SK-MEL-5 (cell line): ENCODE measurements around the gene RBM38. TPM values are rescaled to one million over a fixed set of nuclear protein-coding genes. Genes with fewer than 3 reads are reported as not detected.

Experiments
- DNase-seq: peaks from one replicate; pipeline ENCODE4 v3.0.0-alpha.2; 2016; ENCODE audit warnings: low read depth, low spot score
- in situ Hi-C: cut with HindIII; loops from 2 replicates; pipeline ENCODE4 v1.10.0; 2016; ENCODE audit warnings: low sequenced_read_pairs, high pct_unique_total_duplicates, low pct_unique_long_range_greater_than_20kb
- total RNA-seq: library from RNA; depleted of rRNA; stranded (reverse); fragments of >200 nt; shearing (Covaris generic); gene quantifications from 2 replicates; pipeline ENCODE4 v1.2.3, GENCODE V29; 2014

RBM38 gene
- total RNA-seq, 1 experiment from 2014 or later = 13.7 TPM

DNA sequence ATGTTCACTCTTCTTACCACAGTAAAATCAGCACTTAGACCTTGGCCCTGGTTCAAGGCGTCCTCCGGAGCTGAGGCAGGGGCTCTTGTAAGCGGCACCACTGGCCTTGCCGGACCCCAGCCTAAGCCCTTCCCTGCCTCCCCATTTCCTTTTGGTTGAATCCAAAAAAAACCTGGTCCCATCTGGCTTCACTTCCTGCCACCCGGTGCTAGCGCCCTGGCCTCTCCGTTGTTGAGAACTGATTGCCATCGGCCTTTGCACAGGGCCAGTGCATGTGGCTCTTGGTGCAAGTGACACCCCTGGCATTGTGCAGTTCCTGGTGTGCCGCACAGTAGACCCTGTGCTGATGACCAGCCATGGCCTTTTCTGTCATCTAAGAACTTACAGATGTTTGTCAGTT lies 19.0 kb upstream of the RBM38 start:
- no peak for DNase-seq
- in situ Hi-C loops = no loop called here

DNA sequence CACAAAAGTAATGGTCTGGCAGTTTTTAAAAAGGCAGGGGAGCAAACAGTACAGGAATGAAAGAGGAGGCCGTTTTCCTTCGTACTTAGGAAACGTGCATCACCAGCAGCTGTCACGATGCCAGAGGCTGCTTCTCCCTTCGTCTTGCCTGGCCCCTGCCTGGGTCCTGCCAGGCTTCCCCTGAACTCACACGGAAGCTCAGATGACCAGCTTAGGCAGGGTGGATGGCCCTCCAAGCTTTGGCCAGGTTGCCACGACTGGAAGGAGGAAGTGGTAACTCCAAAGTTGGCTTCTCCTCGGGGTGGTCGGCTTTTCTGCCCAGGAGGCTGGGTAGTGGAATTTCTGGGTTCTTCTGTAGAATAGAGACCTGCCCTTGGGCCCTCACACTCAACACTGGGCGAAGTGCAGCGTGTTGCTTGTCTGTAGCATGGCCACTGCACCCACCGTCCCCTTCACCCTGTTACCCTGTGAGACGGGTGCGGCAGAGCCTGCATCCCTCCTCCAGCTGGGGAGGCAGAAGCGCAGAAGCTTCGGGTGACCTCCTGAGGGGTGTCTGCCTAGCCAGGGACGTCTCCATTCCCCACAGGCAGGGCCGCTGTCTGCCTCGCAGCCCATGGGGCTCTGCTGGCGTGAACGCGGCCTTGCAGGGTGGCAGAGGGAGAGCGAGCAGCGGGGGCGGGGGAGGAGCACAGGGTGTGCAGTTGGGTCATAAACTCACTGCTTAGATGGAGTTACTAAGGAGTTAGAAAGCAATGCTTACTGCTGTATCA lies 18.4 kb upstream of the RBM38 start:
- DNase-seq = no peak
- in situ Hi-C loops = no loop called here

DNA sequence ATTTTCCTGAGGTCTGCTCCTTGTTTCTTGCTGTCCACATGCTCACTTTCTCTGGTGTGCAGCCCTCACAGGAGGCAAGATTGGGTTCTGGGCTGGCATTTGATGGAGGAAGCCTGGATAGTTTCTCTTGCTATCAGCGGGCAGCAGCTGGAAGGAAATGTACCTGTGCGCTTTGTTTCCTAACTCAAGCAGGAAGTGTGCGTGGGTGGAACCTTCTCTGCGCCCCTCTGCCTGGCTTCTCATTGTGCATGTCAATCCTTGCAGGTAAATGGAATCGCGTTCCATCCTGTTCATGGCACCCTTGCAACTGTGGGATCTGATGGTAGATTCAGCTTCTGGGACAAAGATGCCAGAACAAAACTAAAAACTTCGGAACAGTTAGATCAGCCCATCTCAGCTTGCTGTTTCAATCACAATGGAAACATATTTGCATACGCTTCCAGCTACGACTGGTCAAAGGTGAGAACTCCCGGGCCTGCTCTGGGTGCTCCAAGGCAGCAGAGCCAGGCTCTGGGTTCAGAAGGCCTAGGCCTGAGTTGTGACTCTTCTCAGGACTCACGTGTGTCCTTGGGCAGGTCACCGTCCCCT lies 16.8 kb upstream of the RBM38 start:
- in situ Hi-C loops = no loop called here

DNA sequence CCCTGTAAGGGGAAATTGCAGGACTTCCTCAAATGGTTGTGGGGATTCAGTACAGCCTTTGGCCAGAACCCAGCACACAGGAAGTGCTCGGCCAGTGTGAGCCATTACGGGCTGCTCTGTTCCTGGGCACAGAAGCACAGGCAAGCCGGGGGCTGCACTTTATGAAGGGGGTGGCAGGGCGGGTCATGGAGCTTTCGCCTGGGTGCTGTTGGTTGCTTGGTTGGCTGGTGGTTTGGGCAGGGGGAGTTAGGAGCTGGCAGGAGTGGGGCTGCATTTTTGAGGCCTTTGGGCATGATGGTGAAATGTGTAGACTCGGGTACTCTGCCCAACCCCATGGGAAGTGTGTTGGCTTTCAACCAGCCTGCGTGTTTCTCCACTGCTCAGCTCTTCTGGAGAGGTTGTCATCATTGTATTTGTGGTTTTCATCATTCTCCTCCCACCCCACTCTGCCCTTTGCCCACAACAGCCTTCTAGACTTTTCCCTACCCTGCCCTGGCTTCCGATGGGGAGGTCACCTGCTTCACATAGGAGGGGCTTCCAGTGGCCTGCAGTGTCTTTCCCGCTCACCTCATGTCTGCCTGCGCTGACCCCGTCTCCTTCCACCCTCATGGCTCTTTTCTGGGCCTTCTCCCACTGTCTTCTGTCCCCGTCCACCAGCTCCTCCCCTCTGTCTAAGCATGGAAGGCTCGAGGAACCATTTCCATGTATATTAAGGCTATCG lies 16.1 kb upstream of the RBM38 start:
- in situ Hi-C loops = no loop called here
- DNase-seq = no peak

More for the DNA sequence above, 16.8 kb upstream of the RBM38 start:
- no peak for DNase-seq

DNA sequence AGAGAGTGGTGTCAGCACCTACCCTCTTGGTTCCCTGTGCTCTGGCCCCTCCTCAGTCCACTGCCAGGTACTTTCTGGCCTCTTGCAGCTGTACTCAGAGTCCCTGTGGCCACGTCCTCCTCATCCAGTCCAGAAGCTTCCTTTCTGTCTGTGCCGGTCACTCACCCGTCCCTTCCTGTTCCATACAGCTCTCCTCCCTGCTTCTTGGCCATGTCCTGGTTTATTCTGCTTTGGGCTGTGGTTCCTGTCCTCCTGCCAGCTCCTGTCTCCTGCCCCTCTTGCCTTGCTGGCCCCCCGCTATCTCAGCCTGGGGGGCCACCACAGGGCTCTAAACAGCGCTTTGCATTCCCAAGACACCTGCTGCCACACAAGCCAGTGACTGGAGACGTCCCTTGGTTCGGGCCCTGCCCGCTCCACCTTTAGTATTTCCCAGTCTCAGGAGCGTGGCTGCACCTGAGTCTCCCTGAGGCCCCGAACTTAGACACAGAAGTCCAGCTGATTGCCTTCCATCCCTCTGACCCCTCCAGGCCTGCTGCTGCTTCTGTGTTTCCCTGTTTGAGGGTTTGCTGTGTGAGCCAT lies 15.5 kb upstream of the RBM38 start:
- in situ Hi-C loops = no loop called here
- no peak for DNase-seq

DNA sequence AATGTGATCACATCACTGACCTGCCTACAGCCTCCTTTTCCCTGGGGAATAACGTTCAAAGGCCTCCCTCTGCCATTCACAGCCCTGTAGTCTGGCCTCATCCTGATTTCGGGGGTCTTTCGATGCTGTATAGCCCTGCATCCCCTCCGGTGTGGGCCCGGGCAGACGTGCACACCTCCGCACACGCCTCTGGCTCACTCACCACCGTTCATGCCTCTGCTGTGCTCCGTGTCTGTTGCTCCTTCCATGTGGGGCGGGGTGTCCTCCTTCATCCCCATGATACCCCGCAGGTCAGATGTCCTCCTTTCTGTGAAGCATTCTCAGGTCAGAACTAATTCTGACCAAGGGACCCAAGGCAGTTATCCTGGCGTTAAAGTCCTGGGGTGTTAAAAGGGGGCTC lies 13.8 kb upstream of the RBM38 start:
- no peak for DNase-seq
- in situ Hi-C loops = no loop called here

DNA sequence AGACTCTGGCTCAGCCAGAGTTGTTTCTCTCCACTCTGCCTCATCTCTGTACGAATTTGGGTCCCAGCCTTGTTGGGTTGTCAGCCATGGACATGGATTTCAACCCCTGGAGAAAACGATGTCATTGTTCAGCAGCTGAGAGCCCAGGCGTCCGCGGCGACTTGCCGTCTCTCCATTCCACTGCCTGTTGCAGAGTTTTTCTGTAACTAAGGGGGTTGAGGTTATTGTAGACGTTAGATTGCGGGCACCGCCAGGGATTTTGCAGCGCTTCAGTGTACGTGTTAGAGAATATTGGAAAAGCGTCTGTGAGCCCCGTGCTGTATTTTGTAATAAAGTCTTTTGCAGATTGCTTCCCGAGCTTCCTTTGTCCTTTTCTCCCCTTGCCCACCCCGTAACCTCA lies 13.1 kb upstream of the RBM38 start:
- DNase-seq = no peak
- in situ Hi-C loops = no loop called here

DNA sequence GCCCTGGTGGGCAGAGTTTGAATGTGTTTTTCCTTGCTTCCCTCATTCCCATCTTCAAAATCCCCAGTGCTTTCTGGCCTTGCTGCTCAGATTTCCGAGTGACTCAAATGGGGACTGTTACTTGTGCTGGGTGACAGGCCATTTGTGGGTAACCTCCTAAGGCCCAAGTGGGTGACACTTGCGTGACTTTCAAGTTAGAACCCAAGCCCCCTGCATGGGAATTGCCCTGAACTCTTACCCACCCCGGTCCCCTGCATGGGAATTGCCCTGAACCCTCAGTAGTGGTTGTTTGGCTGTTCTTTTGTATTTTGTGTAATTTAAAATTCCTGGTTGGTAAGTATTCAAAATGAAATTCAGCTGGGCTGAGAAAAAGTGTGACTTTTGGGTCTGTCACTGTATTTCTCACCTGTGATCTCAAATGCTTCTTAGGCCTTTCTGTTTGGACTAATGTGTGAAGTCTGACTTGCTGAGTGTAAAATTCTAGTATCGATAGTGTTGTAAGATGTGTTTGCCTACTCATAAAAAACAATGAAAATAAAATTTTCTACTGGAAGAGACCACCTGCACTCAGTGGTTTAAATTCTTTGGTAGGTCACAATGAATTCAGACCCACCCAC lies 12.4 kb upstream of the RBM38 start:
- in situ Hi-C loops = no loop called here
- DNase-seq = no peak

DNA sequence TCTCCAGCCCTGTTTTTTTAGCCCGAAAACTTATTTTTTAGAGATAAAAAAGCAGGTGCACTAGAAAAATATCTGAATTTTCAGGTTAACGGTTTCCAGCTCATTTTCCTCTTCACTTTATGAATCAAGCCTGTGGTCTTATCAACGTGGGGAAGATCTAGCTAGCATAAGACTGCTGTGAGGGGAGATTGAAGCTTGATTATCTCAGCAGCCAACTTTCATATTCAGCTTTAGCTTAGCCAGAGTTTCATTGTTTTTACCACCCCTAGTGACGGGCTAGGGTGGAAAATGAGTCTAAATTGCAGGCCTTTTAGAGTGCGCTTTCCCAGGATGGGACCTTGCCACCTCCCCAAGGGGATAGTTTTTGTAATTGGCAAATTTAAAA lies 11.9 kb upstream of the RBM38 start:
- in situ Hi-C loops = no loop called here
- DNase-seq = no peak

DNA sequence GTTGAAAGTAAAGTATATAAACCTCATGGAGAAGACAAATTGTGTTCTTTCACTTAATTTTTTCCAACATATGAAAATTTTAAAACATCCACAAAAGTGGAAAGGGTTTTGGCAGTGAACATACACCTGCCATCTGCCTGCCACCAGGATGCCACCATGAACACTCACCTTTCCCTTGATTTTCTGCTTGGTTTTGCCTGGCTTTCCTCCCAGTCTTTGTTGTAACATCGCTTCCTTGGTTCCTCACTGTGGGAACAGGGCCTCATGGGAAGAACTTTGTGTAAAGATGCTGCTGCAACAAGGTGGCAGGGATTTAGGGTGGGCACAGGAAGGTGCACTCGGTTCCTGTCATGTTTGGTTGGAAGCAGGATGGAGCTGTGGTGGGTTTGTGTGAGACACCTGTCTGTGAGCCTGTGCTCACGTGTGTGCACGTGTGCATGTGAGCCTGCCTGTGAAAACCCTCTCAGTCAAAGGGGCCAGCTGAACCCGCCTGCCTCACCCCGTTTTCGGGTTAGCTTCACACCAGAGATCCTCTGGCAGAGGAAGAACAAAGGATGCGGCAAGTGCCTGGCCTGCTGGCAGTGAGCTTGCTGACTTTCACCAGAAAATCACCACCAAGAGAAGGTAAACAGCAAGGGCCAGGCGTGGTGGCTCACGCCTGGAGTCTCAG lies 11.0 kb upstream of the RBM38 start:
- in situ Hi-C loops = no loop called here
- no peak for DNase-seq

DNA sequence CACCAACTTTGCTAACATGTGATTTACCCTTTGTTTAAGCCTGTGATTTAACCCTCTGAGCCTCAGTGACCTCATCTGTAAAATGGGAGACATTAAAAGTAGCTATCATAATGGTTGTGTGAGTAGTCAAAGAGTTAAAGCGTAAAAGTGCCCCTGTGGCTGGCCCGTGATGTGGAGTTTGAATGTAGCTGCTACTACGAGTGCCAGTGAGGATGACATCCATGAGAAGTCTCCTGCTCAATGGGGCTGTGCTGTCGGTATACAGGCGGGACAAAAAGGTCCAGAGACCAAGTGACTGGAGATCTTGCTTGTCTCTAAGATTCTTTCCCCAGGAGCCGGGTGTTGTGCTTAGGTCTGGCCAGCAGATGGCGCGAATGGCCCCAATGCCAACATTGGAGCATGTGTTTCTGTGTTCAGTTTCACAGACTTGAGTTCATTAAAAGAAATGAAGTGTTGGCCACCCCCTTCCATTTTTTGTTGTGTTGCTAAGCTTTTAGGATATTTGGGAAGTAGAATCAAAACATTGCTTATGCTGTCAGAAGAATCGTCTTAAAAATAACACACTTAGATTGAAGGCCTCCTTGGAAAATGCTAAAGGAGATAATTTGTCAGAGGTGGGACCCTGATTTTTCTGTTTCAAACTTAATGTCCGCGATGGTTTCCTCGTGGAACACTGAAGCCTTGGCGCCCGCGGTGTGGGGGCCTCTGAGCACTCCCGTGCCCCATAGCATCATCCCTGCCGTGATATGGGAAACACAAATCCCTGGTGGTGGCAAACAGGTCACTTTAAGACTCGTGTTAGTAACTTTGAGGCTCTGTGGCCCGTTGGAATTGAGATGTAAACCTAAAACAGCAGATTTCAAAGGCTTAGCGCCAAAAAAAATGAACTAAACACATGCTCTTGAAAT lies 9.3 kb upstream of the RBM38 start:
- in situ Hi-C loops = no loop called here
- peak; percentile 83 for DNase-seq

DNA sequence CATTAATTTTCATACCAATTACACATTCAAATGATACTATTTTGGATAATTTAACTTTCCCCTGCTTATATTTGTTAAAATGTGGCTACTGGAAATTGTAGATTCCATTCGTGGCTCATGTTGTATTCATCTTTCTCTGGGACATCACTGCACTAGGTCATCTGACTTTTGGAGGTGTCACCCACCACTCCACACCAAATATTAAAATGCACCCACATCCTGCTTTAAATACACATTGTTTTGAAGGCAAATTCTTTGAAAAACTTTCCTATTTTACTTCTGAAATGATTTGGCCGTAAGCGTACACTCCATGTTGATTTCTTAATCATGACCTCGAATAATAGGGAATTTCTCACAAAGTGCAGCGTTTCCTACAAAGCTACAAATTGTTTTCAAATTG lies 8.7 kb upstream of the RBM38 start:
- DNase-seq = no peak
- in situ Hi-C loops = no loop called here

DNA sequence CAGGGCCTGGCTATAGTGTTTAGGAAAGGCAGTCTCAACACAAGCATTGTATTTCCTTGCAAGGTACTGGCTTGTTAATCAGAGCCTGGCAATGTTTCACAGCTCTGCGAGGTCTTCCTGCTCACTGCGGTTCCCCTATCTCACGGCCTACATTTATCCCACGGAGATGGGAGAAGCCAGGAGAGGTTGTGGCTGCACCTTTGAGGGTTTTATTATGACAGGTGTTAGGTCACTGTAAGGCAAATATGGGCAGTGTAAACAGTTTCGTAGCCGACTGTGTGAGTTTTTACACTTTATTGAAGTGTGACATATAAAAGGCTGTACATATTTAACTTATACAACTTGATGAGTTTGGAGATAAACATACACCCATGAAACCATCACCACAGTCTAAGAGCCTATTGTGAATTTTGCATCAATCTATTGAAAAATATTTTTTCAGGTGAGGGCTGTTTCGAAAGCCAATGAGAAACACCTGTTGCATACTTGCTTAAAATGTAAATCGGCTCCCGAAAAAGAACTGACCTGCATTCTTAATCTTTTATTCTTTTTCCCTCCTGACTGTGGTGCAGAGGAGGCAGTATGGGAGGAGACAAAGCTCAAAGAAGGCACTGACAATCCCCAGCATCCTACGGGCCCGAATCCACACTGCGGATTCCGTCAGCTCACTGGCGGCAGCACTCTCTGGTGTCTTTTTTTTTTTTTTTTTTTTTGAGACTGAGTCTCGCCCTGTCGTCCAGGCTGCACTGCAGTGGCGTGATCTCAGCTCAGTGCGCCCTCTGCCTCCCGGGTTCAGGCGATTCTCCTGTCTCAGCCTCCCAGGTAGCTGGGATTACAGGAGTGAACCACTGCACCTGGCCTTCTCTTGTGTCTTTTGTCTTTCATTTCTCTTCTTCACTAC lies 7.5 kb upstream of the RBM38 start:
- DNase-seq = no peak
- in situ Hi-C loops = no loop called here

DNA sequence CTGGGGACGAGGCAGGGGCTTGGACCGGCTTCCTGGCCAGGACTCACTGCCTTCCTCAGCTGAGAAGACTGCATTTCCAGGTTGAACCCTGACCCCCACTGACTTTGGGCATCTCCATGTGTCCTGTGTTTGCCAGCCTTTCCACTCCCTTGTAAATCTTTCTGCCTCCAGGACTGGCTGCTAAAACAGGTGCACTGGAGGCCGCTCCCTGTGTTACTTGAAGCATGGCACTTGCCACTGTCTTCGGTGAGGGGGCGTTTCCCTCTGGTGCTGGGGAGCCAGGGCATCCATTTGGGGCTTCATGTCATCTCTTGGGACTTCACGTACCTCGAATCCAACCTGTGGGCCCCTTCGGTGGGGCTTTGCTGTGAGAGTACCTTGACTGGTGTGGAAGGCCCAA lies 6.7 kb upstream of the RBM38 start:
- DNase-seq = no peak
- in situ Hi-C loops = no loop called here

DNA sequence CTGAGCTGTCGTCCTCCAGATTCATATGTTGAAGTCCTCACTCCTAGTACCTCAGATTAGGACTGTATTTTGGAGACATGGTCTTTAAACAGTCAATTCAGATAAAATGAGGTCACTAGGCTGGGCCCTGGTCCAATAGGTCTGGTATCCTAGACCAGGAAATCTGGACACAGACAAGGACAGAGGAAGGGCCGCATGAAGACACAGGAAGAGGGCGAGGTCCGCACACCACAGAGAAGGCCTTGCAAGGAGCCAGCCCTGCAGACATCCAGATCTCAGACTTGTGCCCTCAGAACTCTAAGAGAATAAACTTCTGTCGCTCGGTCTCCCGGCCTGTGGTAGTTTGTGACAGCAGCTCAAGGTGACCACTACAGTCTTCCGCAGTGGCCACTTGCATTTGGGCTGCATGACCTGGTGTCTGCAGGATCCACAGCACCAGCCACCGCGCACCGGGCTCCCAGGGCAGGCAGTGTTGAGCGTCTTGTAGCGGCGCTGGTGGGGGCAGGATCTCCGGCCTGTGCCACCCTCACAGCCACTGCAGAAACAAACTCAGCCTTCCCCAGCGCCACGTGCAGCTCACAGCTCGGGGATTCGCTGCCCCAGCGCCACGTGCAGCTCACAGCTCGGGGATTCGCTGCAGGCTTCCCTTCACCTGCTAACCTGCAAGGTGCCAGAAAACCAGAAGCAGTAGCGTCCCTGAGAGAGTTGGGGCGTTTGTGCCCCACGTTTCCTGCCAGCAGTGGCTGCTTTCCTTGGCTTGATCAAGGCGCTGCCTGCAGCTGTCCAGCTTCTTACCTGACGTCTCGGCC lies 6.0 kb upstream of the RBM38 start:
- no peak for DNase-seq
- in situ Hi-C loops = no loop called here
